CD4-positive, alpha-beta T cell (primary cell): ENCODE measurements around the gene NTN4. TPM values are rescaled to one million over a fixed set of nuclear protein-coding genes. Genes with fewer than 3 reads are reported as not detected.

ENCODE experiments used
- ATAC-seq: fragments of 200-7000 bp; cut with Tn5 transposase; one replicate; pipeline ENCODE4 v1.10.0; 2022; ENCODE audit warnings: mild to moderate bottlenecking; ENCODE audit not compliant: poor library complexity
- CTCF ChIA-PET: fragments of 350-600 bp; sonication (Branson Sonifier 250); formaldehyde crosslinking; loops from one replicate; lab custom pipeline; 2021; ENCODE audit warnings: antibody characterized with exemption, inconsistent platforms; lab: Charles Lee
- POLR2A ChIA-PET: fragments of 350-600 bp; sonication (Branson Sonifier 250); formaldehyde crosslinking; loops from one replicate; lab custom pipeline; 2021; ENCODE audit warnings: antibody characterized with exemption, inconsistent platforms; lab: Charles Lee
- DNase-seq, 14 experiments: peaks; one replicate each; pipeline ENCODE4 v3.0.0-alpha.2; 2013 to 2020; ENCODE audit warnings: mixed read lengths in 2 of 14
- H3K27ac ChIP-seq, 2 donors: one replicate each; pipeline versions ENCODE4 v1.5.1 to v1.7.0; 2013; ENCODE audit warnings: low read length in 2 of 2, low read depth in 1 of 2, mild to moderate bottlenecking in 1 of 2
- H3K27me3 ChIP-seq, 2 experiments: 1 replicate in 1 of 2; 2 replicates in 1 of 2; pipeline versions ENCODE4 v1.6.1 to v1.7.0; 2013; ENCODE audit warnings: low read length in 2 of 2, control low read depth in 1 of 2, mild to moderate bottlenecking in 1 of 2, moderate library complexity in 1 of 2; ENCODE audit not compliant: insufficient read depth in 2 of 2, control insufficient read depth in 1 of 2
- H3K36me3 ChIP-seq: one replicate; pipeline ENCODE4 v1.6.1; 2013; ENCODE audit warnings: low read length, control low read depth; ENCODE audit not compliant: insufficient read depth
- H3K4me1 ChIP-seq: one replicate; pipeline ENCODE4 v1.6.1; 2013; ENCODE audit warnings: low read length, control low read depth; ENCODE audit not compliant: insufficient read depth
- H3K4me3 ChIP-seq: one replicate; pipeline ENCODE4 v1.5.1; 2013; ENCODE audit warnings: mild to moderate bottlenecking, low read length, moderate library complexity
- H3K9me3 ChIP-seq, 2 experiments: 1 replicate in 1 of 2; 2 replicates in 1 of 2; pipeline versions ENCODE4 v1.6.1 to v1.7.0; 2013; ENCODE audit warnings: low read length in 2 of 2, mild to moderate bottlenecking in 2 of 2, control low read depth in 1 of 2, moderate library complexity in 1 of 2; ENCODE audit not compliant: control insufficient read depth in 1 of 2, insufficient read depth in 1 of 2
- H3K27ac Mint-ChIP-seq: one replicate; pipeline ENCODE4 v1.8.0; 2020; ENCODE audit warnings: mixed read lengths
- H3K27me3 Mint-ChIP-seq: one replicate; pipeline ENCODE4 v1.8.0; 2021; ENCODE audit warnings: mixed read lengths
- H3K36me3 Mint-ChIP-seq: one replicate; pipeline ENCODE4 v1.8.0; 2021; ENCODE audit warnings: low read depth, mixed read lengths
- H3K4me1 Mint-ChIP-seq: one replicate; pipeline ENCODE4 v1.8.0; 2021; ENCODE audit warnings: low read depth, mixed read lengths
- H3K4me3 Mint-ChIP-seq: one replicate; pipeline ENCODE4 v1.8.0; 2020; ENCODE audit warnings: mild to moderate bottlenecking, mixed read lengths
- H3K9me3 Mint-ChIP-seq: one replicate; pipeline ENCODE4 v1.8.0; 2020; ENCODE audit warnings: mixed read lengths
- intact Hi-C, 2 experiments: fragments of 100-400 bp; cut with DNase I in 1 of 2; cut with micrococcal nuclease in 1 of 2; formaldehyde crosslinking; loops; one replicate each; pipeline versions ENCODE4 v1.15.1 to v1.9.0; 2023 to 2025; cut with DNase I, micrococcal nuclease
- total RNA-seq, 174 experiments: library from RNA in 2 of 174; stranded (reverse) in 2 of 174; gene quantifications; one replicate each; pipeline ENCODE4 v1.2.3 and lab custom pipeline; 2021 to 2026
- TF ChIP-seq, protein P1 (sequence below): fragments of 200-600 bp; IDR thresholded peaks from one replicate; pipeline ENCODE4 v1.8.0; 2022; ENCODE audit warnings: antibody characterized with exemption, mild to moderate bottlenecking

The NTN4 gene
- total RNA-seq, 2 experiments from 2014 or later, result 0.47 to 0.71 TPM

DNA sequence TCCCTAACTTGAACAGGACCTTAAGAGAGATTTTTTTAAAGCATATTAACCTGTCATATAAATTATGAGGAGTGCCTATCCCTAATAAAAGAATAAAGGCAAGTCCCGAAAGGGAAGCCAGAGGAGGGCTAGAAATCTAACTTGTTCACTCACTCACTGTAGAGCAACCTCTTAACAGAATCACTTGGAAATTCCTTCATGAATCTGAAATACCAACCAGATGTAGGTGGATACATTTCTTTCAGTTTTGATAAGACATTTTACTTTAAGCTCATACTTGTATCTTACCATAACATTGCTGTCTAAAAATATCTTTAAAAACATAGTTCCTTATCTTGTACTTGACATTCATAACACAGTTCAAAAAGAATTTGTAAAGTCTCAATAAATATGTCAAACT lies 25.7 kb downstream of the NTN4 start:
- ATAC-seq (no peak), DNase-seq (no peak)
- H3K27ac ChIP-seq, result no peak overlapping the region
- peaks cover 39% of the 10 kb centered on the region for H3K27me3 Mint-ChIP-seq
- POLR2A ChIA-PET, result no interaction called here
- no peaks in the 10 kb centered on the region for H3K36me3 Mint-ChIP-seq
- H3K4me1 Mint-ChIP-seq, result no peaks in the 10 kb centered on the region
- no peak overlapping the region for H3K4me3 ChIP-seq
- no peaks in the 10 kb centered on the region for H3K9me3 Mint-ChIP-seq
- intact Hi-C loops, result no loop called here
- H3K4me3 Mint-ChIP-seq, result no peak overlapping the region
- no peaks in the 10 kb centered on the region for H3K36me3 ChIP-seq
- peaks cover 0 to 3% of the 10 kb centered on the region in 2 experiments for H3K27me3 ChIP-seq
- no peaks in the 10 kb centered on the region for H3K9me3 ChIP-seq
- TF ChIP-seq, protein P1, sequence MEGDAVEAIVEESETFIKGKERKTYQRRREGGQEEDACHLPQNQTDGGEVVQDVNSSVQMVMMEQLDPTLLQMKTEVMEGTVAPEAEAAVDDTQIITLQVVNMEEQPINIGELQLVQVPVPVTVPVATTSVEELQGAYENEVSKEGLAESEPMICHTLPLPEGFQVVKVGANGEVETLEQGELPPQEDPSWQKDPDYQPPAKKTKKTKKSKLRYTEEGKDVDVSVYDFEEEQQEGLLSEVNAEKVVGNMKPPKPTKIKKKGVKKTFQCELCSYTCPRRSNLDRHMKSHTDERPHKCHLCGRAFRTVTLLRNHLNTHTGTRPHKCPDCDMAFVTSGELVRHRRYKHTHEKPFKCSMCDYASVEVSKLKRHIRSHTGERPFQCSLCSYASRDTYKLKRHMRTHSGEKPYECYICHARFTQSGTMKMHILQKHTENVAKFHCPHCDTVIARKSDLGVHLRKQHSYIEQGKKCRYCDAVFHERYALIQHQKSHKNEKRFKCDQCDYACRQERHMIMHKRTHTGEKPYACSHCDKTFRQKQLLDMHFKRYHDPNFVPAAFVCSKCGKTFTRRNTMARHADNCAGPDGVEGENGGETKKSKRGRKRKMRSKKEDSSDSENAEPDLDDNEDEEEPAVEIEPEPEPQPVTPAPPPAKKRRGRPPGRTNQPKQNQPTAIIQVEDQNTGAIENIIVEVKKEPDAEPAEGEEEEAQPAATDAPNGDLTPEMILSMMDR, result no peak
- H3K4me1 ChIP-seq, result no peaks in the 10 kb centered on the region
- CTCF ChIA-PET, result no interaction called here
- no peak overlapping the region for H3K27ac Mint-ChIP-seq

DNA sequence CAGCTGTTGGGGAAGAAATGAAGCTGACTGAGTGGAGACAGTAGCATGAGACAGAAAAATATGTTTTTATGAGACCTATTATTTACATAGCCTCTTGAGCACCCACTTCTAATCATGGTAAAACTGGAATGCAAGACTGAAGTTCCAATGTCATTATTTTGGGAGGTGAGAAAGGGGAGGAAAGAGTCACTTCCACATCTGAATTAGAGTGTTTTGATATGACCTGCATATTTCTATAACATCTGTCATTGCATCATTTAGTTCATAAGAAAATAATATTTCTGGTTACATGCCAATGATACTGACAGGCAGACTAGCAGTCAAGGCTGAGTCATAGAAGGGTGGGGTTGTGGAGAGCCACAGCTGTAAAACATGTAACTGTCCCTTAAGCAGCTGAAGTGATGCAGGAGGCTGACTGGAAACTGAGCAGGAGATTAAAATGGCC lies 26.7 kb downstream of the NTN4 start:
- Histone ChIP-seq H3K4me3 (no peak overlapping the region), H3K27me3 (peaks cover 0 to 3% of the 10 kb centered on the region in 2 experiments), H3K36me3 (no peaks in the 10 kb centered on the region), H3K9me3 (no peaks in the 10 kb centered on the region), H3K4me1 (no peaks in the 10 kb centered on the region), H3K27ac (no peak overlapping the region)
- ChIA-PET POLR2A (no interaction called here), CTCF (no interaction called here)
- DNase-seq, result no peak
- Mint-ChIP-seq H3K9me3 (no peaks in the 10 kb centered on the region), H3K27ac (no peak overlapping the region), H3K27me3 (peaks cover 35% of the 10 kb centered on the region), H3K36me3 (no peaks in the 10 kb centered on the region), H3K4me3 (no peak overlapping the region), H3K4me1 (no peaks in the 10 kb centered on the region)
- TF ChIP-seq, protein P1, result no peak
- intact Hi-C loops, result no loop called here
- ATAC-seq, result no peak

DNA sequence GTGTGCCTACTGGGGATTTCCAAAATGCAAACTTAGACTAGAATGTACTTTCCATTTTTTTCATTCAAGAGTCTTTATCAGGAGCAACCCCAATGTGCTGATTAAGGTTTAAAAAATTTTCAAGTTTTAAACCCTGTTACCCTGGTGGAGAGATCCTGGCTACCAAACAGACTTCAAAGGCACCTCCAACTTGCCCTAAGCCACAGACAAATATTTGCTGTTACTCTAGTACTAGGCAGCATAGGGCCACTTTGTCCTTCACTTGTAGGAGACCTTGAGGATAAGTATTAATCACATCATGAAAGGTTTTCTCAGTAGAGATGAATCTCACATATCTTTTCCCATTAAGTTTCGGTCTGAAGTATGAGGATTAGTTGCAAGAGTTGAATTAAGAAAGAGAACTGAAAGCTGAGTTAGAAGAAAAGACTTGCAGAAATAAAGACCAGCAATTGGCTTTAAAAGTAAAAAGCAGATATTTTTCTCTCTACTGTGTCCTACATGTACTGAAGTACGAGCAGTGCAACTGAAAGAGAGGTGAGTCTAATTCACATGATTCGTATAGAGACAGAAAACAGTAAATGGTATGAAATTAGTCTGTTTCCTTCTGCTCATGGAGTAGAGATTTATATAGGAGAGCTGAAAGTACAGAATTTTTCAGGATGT lies 28.3 kb downstream of the NTN4 start:
- H3K4me1 ChIP-seq, result no peaks in the 10 kb centered on the region
- no peaks in the 10 kb centered on the region for H3K27me3 ChIP-seq
- no peak overlapping the region for H3K27ac Mint-ChIP-seq
- no peaks in the 10 kb centered on the region for H3K36me3 Mint-ChIP-seq
- TF ChIP-seq, protein P1, result no peak
- H3K9me3 Mint-ChIP-seq, result no peaks in the 10 kb centered on the region
- ATAC-seq (no peak), DNase-seq (no peak)
- intact Hi-C loops, result no loop called here
- no peaks in the 10 kb centered on the region for H3K9me3 ChIP-seq
- H3K27ac ChIP-seq, result no peak overlapping the region
- no peaks in the 10 kb centered on the region for H3K4me1 Mint-ChIP-seq
- no peak overlapping the region for H3K4me3 ChIP-seq
- H3K27me3 Mint-ChIP-seq, result peaks cover 23% of the 10 kb centered on the region
- CTCF ChIA-PET, result no interaction called here
- H3K36me3 ChIP-seq, result no peaks in the 10 kb centered on the region
- no peak overlapping the region for H3K4me3 Mint-ChIP-seq
- POLR2A ChIA-PET, result no interaction called here
